ENCODE results near the gene DDX11. TPM values are rescaled to one million over a fixed set of nuclear protein-coding genes. Genes with fewer than 3 reads are reported as not detected.
"Not testable (repeated sequence)": the region's sequence is repeated elsewhere in the genome, so short reads cannot be mapped to it uniquely, and the experiment has no call there.

DDX11 gene
- polyA plus RNA-seq, 1 of the 3 experiments (the other 2 are of a cell fraction), result 33.4 TPM

- WGBS (ENCODE audit: low lambda C conversion rate), result 96% methylated on average over 8 of the region's 8 CpGs
- H3K4me2 ChIP-seq; H3K36me3 ChIP-seq (replicated peaks in 1 of 2; ENCODE audit: control insufficient read depth in 1 of 2, insufficient read depth in 2 of 2, low read length in 1 of 2); H3K4me1 ChIP-seq (ENCODE audit: control insufficient read depth in 1 of 2, insufficient read depth in 2 of 2, low read depth in 1 of 2, low read length in 1 of 2); CTCF ChIA-PET; H3K4me3 ChIP-seq (ENCODE audit: low read depth in 2 of 2, low read length in 1 of 2); H3K9ac ChIP-seq; H3K9me3 ChIP-seq; DNase-seq; H3K27me3 ChIP-seq (ENCODE audit: insufficient read depth); H3K27ac ChIP-seq (ENCODE audit: low read depth in 2 of 2, low read length in 1 of 2); H3K79me2 ChIP-seq (ENCODE audit: insufficient read depth); H2AFZ ChIP-seq (ENCODE audit: low read depth); POLR2A ChIA-PET; H3K9me2 ChIP-seq; H4K20me1 ChIP-seq (ENCODE audit: insufficient read depth); H3F3A ChIP-seq (replicated peaks; ENCODE audit: insufficient read depth): not testable (repeated sequence)
These were observed 28.5 kb downstream of the DDX11 start for GRCh38 chr12:31102125-31102524.

GRCh38 chr12:31102596-31102995 is 28.9 kb downstream of the DDX11 start:
- 95% methylated on average over 9 of the region's 9 CpGs for WGBS (ENCODE audit: low lambda C conversion rate)
- H4K20me1 ChIP-seq (ENCODE audit: insufficient read depth); H3K36me3 ChIP-seq (replicated peaks in 1 of 2; ENCODE audit: control insufficient read depth in 1 of 2, insufficient read depth in 2 of 2, low read length in 1 of 2); H3K27me3 ChIP-seq (ENCODE audit: insufficient read depth); H3K27ac ChIP-seq (ENCODE audit: low read depth in 2 of 2, low read length in 1 of 2); POLR2A ChIA-PET; H3K9me3 ChIP-seq; CTCF ChIA-PET; H3K4me1 ChIP-seq (ENCODE audit: control insufficient read depth in 1 of 2, insufficient read depth in 2 of 2, low read depth in 1 of 2, low read length in 1 of 2); H3K4me2 ChIP-seq; H3K79me2 ChIP-seq (ENCODE audit: insufficient read depth); H3K9ac ChIP-seq; H3K9me2 ChIP-seq; H2AFZ ChIP-seq (ENCODE audit: low read depth); H3F3A ChIP-seq (replicated peaks; ENCODE audit: insufficient read depth); DNase-seq; H3K4me3 ChIP-seq (ENCODE audit: low read depth in 2 of 2, low read length in 1 of 2): not testable (repeated sequence)

- CTCF ChIA-PET; H3K36me3 ChIP-seq (replicated peaks in 1 of 2; ENCODE audit: control insufficient read depth in 1 of 2, insufficient read depth in 2 of 2, low read length in 1 of 2); POLR2A ChIA-PET; DNase-seq; H2AFZ ChIP-seq (ENCODE audit: low read depth); H3K79me2 ChIP-seq (ENCODE audit: insufficient read depth); H3K4me2 ChIP-seq; H3K4me1 ChIP-seq (ENCODE audit: control insufficient read depth in 1 of 2, insufficient read depth in 2 of 2, low read depth in 1 of 2, low read length in 1 of 2); H3K27ac ChIP-seq (ENCODE audit: low read depth in 2 of 2, low read length in 1 of 2); H3K9me2 ChIP-seq; H3K4me3 ChIP-seq (ENCODE audit: low read depth in 2 of 2, low read length in 1 of 2); H3K9ac ChIP-seq; H4K20me1 ChIP-seq (ENCODE audit: insufficient read depth); H3K27me3 ChIP-seq (ENCODE audit: insufficient read depth); H3K9me3 ChIP-seq; H3F3A ChIP-seq (replicated peaks; ENCODE audit: insufficient read depth): not testable (repeated sequence)
- 77% methylated on average over 13 of the region's 16 CpGs for WGBS (ENCODE audit: low lambda C conversion rate)
These were observed 29.9 kb downstream of the DDX11 start for GRCh38 chr12:31103561-31103975.

GRCh38 chr12:31104220-31104619 is 30.6 kb downstream of the DDX11 start:
- WGBS (ENCODE audit: low lambda C conversion rate), result 77% methylated on average over 4 of the region's 4 CpGs
- H2AFZ ChIP-seq (ENCODE audit: low read depth); H3K4me2 ChIP-seq; H3K9me3 ChIP-seq; H3K9me2 ChIP-seq; H3K4me3 ChIP-seq (ENCODE audit: low read depth in 2 of 2, low read length in 1 of 2); H3F3A ChIP-seq (replicated peaks; ENCODE audit: insufficient read depth); H3K9ac ChIP-seq; H3K36me3 ChIP-seq (replicated peaks in 1 of 2; ENCODE audit: control insufficient read depth in 1 of 2, insufficient read depth in 2 of 2, low read length in 1 of 2); H3K4me1 ChIP-seq (ENCODE audit: control insufficient read depth in 1 of 2, insufficient read depth in 2 of 2, low read depth in 1 of 2, low read length in 1 of 2); H4K20me1 ChIP-seq (ENCODE audit: insufficient read depth); H3K27me3 ChIP-seq (ENCODE audit: insufficient read depth); DNase-seq; H3K27ac ChIP-seq (ENCODE audit: low read depth in 2 of 2, low read length in 1 of 2); POLR2A ChIA-PET; CTCF ChIA-PET; H3K79me2 ChIP-seq (ENCODE audit: insufficient read depth): not testable (repeated sequence)

GRCh38 chr12:31104773-31105172 is 31.1 kb downstream of the DDX11 start:
- H3K27me3 ChIP-seq (ENCODE audit: insufficient read depth); H3F3A ChIP-seq (replicated peaks; ENCODE audit: insufficient read depth); H3K9ac ChIP-seq; CTCF ChIA-PET; H3K79me2 ChIP-seq (ENCODE audit: insufficient read depth); DNase-seq; H3K36me3 ChIP-seq (replicated peaks in 1 of 2; ENCODE audit: control insufficient read depth in 1 of 2, insufficient read depth in 2 of 2, low read length in 1 of 2); H3K9me3 ChIP-seq; H3K4me1 ChIP-seq (ENCODE audit: control insufficient read depth in 1 of 2, insufficient read depth in 2 of 2, low read depth in 1 of 2, low read length in 1 of 2); H3K27ac ChIP-seq (ENCODE audit: low read depth in 2 of 2, low read length in 1 of 2); H3K4me3 ChIP-seq (ENCODE audit: low read depth in 2 of 2, low read length in 1 of 2); H2AFZ ChIP-seq (ENCODE audit: low read depth); POLR2A ChIA-PET; H3K9me2 ChIP-seq; H4K20me1 ChIP-seq (ENCODE audit: insufficient read depth); H3K4me2 ChIP-seq: not testable (repeated sequence)
- WGBS (ENCODE audit: low lambda C conversion rate), result 90% methylated on average over 14 of the region's 14 CpGs

Measured in SK-N-SH (cell line).